CD4-positive, alpha-beta T cell treated with Interleukin-2 at 100 ng/mL for 4 hours (primary cell): Measurements from ENCODE around the gene TEX26.

Experiments used
- DNase-seq: peaks from one replicate; pipeline ENCODE4 v3.0.0-alpha.2; 2020; ENCODE audit warnings: low spot score

TEX26 gene

GRCh38 chr13:30932481-30933353 lies at the start of gene TEX26:
Gene TEX26, plus strand, starts transcription at chr13:30932656. Its CDS starts 60 bp downstream, at chr13:30932716.
- DNase-seq = no peak

- no peak for DNase-seq
Measured at GRCh38 chr13:30882996-30883766, 49.3 kb upstream of the TEX26 start.

GRCh38 chr13:30884543-30884942 lies 47.9 kb upstream of the TEX26 start:
- DNase-seq = no peak

- no peak for DNase-seq
Measured at GRCh38 chr13:30889196-30889690, 43.2 kb upstream of the TEX26 start.

GRCh38 chr13:30892966-30893365 lies 39.5 kb upstream of the TEX26 start:
- no peak for DNase-seq

GRCh38 chr13:30895773-30896172 lies 36.7 kb upstream of the TEX26 start:
- DNase-seq = no peak

- DNase-seq = no peak
Measured at GRCh38 chr13:30898070-30898469, 34.4 kb upstream of the TEX26 start.

- no peak for DNase-seq
Measured at GRCh38 chr13:30898678-30899241, 33.7 kb upstream of the TEX26 start.

GRCh38 chr13:30900436-30900835 lies 32.0 kb upstream of the TEX26 start:
- DNase-seq = no peak

- DNase-seq = no peak
Measured at GRCh38 chr13:30900952-30901749, 31.3 kb upstream of the TEX26 start.

- no peak for DNase-seq
Measured at GRCh38 chr13:30904043-30904442, 28.4 kb upstream of the TEX26 start.

GRCh38 chr13:30905932-30906383 lies 26.5 kb upstream of the TEX26 start, which contains the start of gene MEDAG:
Gene MEDAG, plus strand, starts transcription at chr13:30906271. Its CDS starts 245 bp downstream, at chr13:30906516.
- no peak for DNase-seq

- no peak for DNase-seq
Measured at GRCh38 chr13:30906411-30907051, 25.9 kb upstream of the TEX26 start.

- DNase-seq = no peak
Measured at GRCh38 chr13:30907121-30907861, 25.2 kb upstream of the TEX26 start.

- DNase-seq = no peak
Measured at GRCh38 chr13:30908416-30908980, 24.0 kb upstream of the TEX26 start.

- no peak for DNase-seq
Measured at GRCh38 chr13:30910676-30911075, 21.8 kb upstream of the TEX26 start.

GRCh38 chr13:30915691-30916541 lies 16.5 kb upstream of the TEX26 start:
- no peak for DNase-seq

GRCh38 chr13:30916991-30917390 lies 15.5 kb upstream of the TEX26 start:
- DNase-seq = no peak
